Karpas-422 (cell line): Measurements from ENCODE around the gene APMAP. TPM values are rescaled to one million over a fixed set of nuclear protein-coding genes. Genes with fewer than 3 reads are reported as not detected.

Experiments
- DNase-seq: peaks from one replicate; pipeline ENCODE4 v3.0.0-alpha.2; 2015
- H2AFZ ChIP-seq: fragments of 200-600 bp; sonication (generic); 2 replicates; pipeline ENCODE4 v1.6.1; 2014; ENCODE audit warnings: antibody characterized with exemption, low read length, mixed read lengths
- H3K27ac ChIP-seq: fragments of 200-600 bp; sonication (generic); 2 replicates; pipeline ENCODE4 v1.5.1; 2014; ENCODE audit warnings: mild to moderate bottlenecking, low read length, moderate library complexity
- H3K27me3 ChIP-seq: fragments of 200-600 bp; sonication (generic); 2 replicates; pipeline ENCODE4 v1.6.1; 2014; ENCODE audit warnings: low read length, mixed read lengths
- H3K36me3 ChIP-seq: fragments of 200-600 bp; sonication (generic); 2 replicates; pipeline ENCODE4 v1.6.1; 2014; ENCODE audit warnings: low read length, mixed read lengths; ENCODE audit not compliant: insufficient read depth
- H3K4me1 ChIP-seq: fragments of 200-600 bp; sonication (generic); 2 replicates; pipeline ENCODE4 v1.6.1; 2014; ENCODE audit warnings: mild to moderate bottlenecking, low read length, mixed read lengths
- H3K4me2 ChIP-seq: fragments of 200-600 bp; sonication (generic); 2 replicates; pipeline ENCODE4 v1.6.1; 2014; ENCODE audit warnings: low read length, low read depth, mild to moderate bottlenecking; ENCODE audit not compliant: poor library complexity, severe bottlenecking
- H3K4me3 ChIP-seq: fragments of 200-600 bp; sonication (generic); 2 replicates; pipeline ENCODE4 v1.5.1; 2014; ENCODE audit warnings: mild to moderate bottlenecking, antibody characterized with exemption, low read length, mixed read lengths
- H3K79me2 ChIP-seq: fragments of 200-600 bp; sonication (generic); 2 replicates; pipeline ENCODE4 v1.6.1; 2014; ENCODE audit warnings: mild to moderate bottlenecking, low read length, mixed read lengths
- H3K9ac ChIP-seq: fragments of 200-600 bp; sonication (generic); 2 replicates; pipeline ENCODE4 v1.6.0; 2014; ENCODE audit warnings: low read length
- H3K9me2 ChIP-seq: fragments of 200-600 bp; sonication (generic), shearing (Covaris generic); replicated peaks from 2 replicates; pipeline ENCODE4 v1.6.0; 2014; ENCODE audit warnings: mild to moderate bottlenecking, low read length, moderate library complexity; ENCODE audit not compliant: insufficient read depth
- H3K9me3 ChIP-seq: fragments of 300-700, 200-600 bp; sonication (generic); 2 replicates; pipeline ENCODE4 v1.6.1; 2014; ENCODE audit warnings: low read length, mixed read lengths
- H4K20me1 ChIP-seq: fragments of 200-600 bp; sonication (generic); 2 replicates; pipeline ENCODE4 v1.6.1; 2014; ENCODE audit warnings: mild to moderate bottlenecking, antibody characterized with exemption, low read length, low read depth; ENCODE audit not compliant: insufficient read depth
- total RNA-seq: library from RNA; depleted of rRNA; stranded (reverse); fragments of >200 nt; shearing (Covaris generic); gene quantifications from 2 replicates; pipeline ENCODE4 v1.2.3, GENCODE V29; 2014; ENCODE audit warnings: low replicate concordance

Gene APMAP
- total RNA-seq, 1 experiment from 2014 or later, result 35.6 TPM

DNA sequence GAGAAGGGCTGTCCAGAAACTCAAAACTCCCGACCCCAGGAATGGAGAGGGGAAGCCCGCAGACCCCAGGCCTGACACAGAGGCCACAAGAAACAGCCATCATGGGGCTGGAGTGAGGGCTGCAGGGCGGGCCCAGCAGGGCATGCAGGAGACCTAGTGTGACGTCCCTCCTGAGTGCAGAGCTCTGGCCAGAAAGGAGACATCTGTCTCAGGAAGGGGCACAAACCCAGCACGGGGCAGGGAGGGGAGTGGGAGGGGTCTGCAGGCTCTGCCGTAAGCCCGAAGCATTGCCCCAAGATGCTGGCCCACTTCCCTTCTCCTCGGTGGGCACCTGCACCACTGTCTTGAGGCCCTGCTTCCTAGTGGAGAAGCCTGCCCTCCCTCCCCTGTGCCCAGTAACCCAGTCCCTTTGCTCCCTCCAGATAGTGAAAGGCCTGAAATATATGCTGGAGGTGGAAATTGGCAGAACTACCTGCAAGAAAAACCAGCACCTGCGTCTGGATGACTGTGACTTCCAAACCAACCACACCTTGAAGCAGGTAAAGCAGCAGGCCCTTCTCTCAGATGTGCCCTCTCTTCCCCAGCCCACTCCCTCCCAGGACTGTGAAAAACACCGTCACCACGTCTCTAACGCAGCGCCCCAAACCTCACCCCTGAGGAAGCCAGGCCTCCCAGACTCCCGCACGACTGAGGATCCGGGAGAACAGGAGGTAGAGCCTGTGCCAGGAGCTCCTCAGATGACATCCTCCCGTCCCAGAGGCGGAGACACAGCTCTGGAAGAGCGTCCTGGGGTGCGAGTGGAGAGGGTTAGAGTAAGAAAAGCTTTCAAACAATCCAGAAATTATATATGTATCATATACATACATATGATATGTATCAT lies 33.8 kb downstream of the APMAP start:
- H4K20me1 ChIP-seq, result no peaks in the 10 kb centered on the region
- H3K9me3 ChIP-seq, result no peaks in the 10 kb centered on the region
- no peaks in the 10 kb centered on the region for H3K79me2 ChIP-seq
- no peaks in the 10 kb centered on the region for H3K4me1 ChIP-seq
- no peak overlapping the region for H2AFZ ChIP-seq
- DNase-seq, result no peak
- peaks cover 3% of the 10 kb centered on the region; the same call in 1 of the 2 replicates for H3K36me3 ChIP-seq
- H3K27me3 ChIP-seq, result no peaks in the 10 kb centered on the region
- no peak overlapping the region for H3K27ac ChIP-seq
- H3K9me2 ChIP-seq, result no peaks in the 10 kb centered on the region
- no peak overlapping the region for H3K4me2 ChIP-seq
- H3K9ac ChIP-seq, result no peak overlapping the region
- no peak overlapping the region for H3K4me3 ChIP-seq

DNA sequence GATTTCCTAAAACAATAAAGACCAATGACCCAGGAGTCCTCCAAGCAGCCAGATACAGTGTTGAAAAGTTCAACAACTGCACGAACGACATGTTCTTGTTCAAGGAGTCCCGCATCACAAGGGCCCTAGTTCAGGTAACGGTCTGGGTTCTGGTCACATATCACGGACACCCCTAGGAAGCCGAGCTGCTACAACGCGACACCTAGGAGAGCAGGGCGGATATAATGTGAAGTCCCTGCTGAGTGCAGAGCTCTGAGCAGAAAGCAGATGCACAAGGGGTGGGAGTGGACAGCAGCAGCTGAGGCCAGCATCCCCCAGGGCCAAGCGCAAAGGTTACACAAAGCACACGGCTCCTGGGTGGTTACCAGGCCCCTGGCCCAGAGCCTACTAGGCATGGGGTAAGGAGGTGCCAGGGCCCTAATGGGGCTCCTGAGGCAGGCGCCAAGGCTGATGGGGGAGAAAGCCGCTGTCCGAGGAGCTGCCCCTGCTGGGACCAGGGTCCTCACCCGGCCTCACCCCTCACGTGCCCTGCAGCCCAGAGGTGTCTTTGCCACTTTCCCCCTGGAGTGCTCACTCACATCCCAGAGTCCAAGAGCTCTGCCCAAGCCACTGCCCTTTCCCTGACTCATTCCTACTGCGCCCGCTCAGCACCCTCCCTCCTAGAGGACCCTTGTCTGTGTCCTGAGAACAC lies 35.1 kb downstream of the APMAP start:
- Histone ChIP-seq H3K36me3 (no peaks in the 10 kb centered on the region), H3K9me3 (no peaks in the 10 kb centered on the region), H3K27me3 (no peaks in the 10 kb centered on the region), H4K20me1 (no peaks in the 10 kb centered on the region), H3K79me2 (no peaks in the 10 kb centered on the region), H3K4me1 (no peaks in the 10 kb centered on the region), H3K4me3 (no peak overlapping the region), H3K9me2 (no peaks in the 10 kb centered on the region), H2AFZ (no peak overlapping the region), H3K4me2 (no peak overlapping the region), H3K9ac (no peak overlapping the region), H3K27ac (no peak overlapping the region)
- DNase-seq, result no peak

DNA sequence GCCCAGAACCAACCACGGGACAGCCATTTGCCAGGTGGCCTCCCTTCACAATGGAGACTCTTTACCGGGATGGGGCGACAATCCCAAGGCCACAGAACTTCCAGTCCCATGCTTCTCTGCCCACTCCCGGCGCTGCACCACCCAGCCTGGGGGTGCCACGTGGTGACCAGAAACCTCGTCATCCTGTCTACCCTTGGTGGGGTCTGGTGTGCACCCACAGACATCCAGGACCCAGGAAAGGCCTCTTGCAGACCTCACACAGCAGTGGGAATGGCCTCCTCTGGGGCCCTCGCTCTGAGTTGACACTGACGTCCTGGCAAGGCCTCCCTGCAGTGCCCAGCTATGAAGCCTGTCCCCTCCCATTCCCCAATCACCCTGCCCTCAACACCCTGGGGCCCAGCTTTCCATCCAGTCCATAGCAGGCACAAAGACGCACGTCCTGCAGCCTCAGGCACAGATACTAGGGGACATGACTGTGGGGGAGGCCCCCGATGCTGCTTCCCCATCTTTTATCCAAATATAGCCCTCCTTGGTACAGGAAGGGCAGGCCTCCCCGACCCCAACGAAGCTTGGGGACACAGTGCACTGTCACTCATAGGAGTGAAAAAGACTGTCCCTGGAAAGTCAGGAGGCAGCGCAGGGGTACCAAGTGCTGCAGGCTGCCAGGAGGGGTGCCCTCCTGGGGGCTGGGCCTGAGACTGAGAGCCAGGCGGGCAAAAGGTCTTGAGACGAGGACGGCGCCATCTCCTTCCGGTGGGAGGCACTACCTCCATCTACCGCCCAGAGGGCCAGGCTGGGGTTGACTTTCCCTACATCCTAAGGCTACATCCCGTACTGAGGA lies 36.3 kb downstream of the APMAP start:
- no peak for DNase-seq
- H3K27ac ChIP-seq, result no peak overlapping the region
- no peaks in the 10 kb centered on the region for H3K9me2 ChIP-seq
- H4K20me1 ChIP-seq, result no peaks in the 10 kb centered on the region
- H3K79me2 ChIP-seq, result no peaks in the 10 kb centered on the region
- H3K27me3 ChIP-seq, result no peaks in the 10 kb centered on the region
- H3K9ac ChIP-seq, result no peak overlapping the region
- no peak overlapping the region for H3K4me2 ChIP-seq
- no peaks in the 10 kb centered on the region for H3K9me3 ChIP-seq
- no peaks in the 10 kb centered on the region for H3K36me3 ChIP-seq
- no peak overlapping the region for H3K4me3 ChIP-seq
- no peak overlapping the region for H2AFZ ChIP-seq
- no peaks in the 10 kb centered on the region for H3K4me1 ChIP-seq

DNA sequence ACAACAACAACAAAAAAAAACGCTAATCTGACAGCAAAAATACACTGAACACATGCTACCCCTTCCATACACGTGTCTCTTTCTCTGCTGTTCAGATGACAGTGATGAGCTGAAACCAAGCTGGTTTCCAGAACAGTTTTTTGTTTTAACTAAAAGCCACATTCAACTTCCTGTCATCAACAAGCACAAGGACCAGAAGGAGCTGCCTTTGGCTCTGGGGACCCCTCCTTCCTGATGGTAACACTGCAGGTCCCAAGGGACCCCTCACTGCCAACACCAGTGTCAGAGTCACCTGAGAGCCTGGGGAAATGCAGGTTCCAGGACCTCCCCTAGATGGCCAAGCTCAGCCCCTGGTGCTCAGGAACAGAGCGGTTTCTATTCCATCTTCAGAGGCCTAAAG lies 37.5 kb downstream of the APMAP start:
- no peaks in the 10 kb centered on the region for H3K9me3 ChIP-seq
- DNase-seq, result peak; percentile 46
- no peak overlapping the region for H3K9ac ChIP-seq
- H3K4me1 ChIP-seq, result no peaks in the 10 kb centered on the region
- no peaks in the 10 kb centered on the region for H3K9me2 ChIP-seq
- H3K36me3 ChIP-seq, result no peaks in the 10 kb centered on the region
- H2AFZ ChIP-seq, result no peak overlapping the region
- no peaks in the 10 kb centered on the region for H3K27me3 ChIP-seq
- no peaks in the 10 kb centered on the region for H3K79me2 ChIP-seq
- H3K27ac ChIP-seq, result no peak overlapping the region
- no peak overlapping the region for H3K4me3 ChIP-seq
- H3K4me2 ChIP-seq, result no peak overlapping the region
- H4K20me1 ChIP-seq, result no peaks in the 10 kb centered on the region

DNA sequence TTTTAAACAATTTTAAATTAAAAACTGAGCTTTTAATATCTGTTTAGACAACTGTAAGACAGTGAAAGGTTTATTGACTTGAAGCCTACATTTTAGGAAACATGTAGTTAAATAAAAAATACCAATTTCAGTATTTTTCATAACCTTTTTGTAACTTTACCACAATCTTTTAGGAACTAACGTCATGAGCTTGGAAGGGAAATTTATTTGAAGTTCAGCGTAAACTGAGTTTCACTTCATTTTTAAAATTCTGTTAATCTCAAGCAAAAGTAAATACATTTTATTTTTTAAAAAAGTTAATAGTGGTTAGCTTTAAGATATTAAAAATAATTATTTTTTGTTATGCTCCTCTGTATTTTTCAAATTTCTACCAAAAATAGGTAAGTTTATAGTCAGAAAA lies 38.0 kb downstream of the APMAP start:
- Histone ChIP-seq H2AFZ (no peak overlapping the region), H3K9me2 (no peaks in the 10 kb centered on the region), H3K9me3 (no peaks in the 10 kb centered on the region), H3K36me3 (no peaks in the 10 kb centered on the region), H3K4me3 (no peak overlapping the region), H3K27ac (no peak overlapping the region), H3K9ac (no peak overlapping the region), H3K4me1 (no peaks in the 10 kb centered on the region), H3K4me2 (no peak overlapping the region), H3K79me2 (no peaks in the 10 kb centered on the region), H3K27me3 (no peaks in the 10 kb centered on the region), H4K20me1 (no peaks in the 10 kb centered on the region)
- DNase-seq, result no peak

DNA sequence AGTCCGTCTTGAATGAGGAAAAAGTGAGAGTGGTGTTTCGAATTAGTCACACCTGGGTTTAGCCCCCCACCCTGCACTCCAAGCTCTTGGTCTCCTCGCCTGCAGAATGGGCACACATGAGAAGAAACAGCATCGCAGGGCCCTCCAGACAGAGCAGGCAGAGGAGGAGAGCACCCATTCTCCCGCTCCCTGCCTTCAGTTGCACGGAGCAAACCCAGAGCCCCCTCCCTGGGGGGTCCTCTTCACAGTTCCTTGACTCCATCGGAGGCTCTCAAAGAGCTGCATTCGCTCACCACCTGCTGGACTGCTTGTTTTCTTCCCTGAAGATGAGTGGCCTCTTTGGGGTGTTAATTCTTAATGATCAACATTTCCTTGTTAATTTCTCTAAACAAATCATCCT lies 38.4 kb downstream of the APMAP start:
- Histone ChIP-seq H3K27me3 (no peaks in the 10 kb centered on the region), H3K9ac (no peak overlapping the region), H3K9me2 (no peaks in the 10 kb centered on the region), H3K9me3 (no peaks in the 10 kb centered on the region), H3K4me2 (no peak overlapping the region), H2AFZ (no peak overlapping the region), H3K36me3 (no peaks in the 10 kb centered on the region), H3K4me3 (no peak overlapping the region), H3K27ac (no peak overlapping the region), H3K79me2 (no peaks in the 10 kb centered on the region), H4K20me1 (no peaks in the 10 kb centered on the region), H3K4me1 (no peaks in the 10 kb centered on the region)
- no peak for DNase-seq

DNA sequence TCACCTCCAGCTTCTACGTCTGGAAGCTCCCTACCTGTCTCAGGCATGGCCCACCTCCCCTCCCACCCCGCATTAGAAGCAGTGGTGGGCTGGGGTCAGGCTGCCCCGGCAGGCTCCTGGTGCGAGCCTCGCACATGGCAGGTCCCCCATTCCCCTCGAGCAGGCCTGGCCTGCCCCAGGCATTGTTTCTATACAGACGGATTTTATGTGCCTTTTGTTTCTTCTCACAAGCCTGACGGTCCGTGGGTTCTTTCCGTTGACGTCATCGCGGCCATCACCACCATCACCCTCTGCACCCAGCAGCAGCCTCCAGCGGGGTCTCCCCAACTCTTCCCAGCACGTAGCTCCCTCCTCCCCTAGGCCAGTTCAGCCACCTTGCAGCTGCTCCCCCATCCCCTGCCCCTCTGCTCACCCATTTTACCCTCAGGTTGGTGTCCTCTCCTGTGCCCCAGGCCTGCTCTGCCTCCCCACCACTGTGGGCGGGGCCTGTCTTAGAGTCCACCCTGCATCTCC lies 38.9 kb downstream of the APMAP start:
- H3K36me3 ChIP-seq, result no peaks in the 10 kb centered on the region
- no peak overlapping the region for H3K9ac ChIP-seq
- no peak overlapping the region for H3K4me3 ChIP-seq
- DNase-seq, result no peak
- H3K9me2 ChIP-seq, result no peaks in the 10 kb centered on the region
- no peak overlapping the region for H3K4me2 ChIP-seq
- H4K20me1 ChIP-seq, result no peaks in the 10 kb centered on the region
- no peaks in the 10 kb centered on the region for H3K9me3 ChIP-seq
- H3K27me3 ChIP-seq, result no peaks in the 10 kb centered on the region
- no peak overlapping the region for H2AFZ ChIP-seq
- H3K4me1 ChIP-seq, result no peaks in the 10 kb centered on the region
- H3K27ac ChIP-seq, result no peak overlapping the region
- H3K79me2 ChIP-seq, result no peaks in the 10 kb centered on the region

DNA sequence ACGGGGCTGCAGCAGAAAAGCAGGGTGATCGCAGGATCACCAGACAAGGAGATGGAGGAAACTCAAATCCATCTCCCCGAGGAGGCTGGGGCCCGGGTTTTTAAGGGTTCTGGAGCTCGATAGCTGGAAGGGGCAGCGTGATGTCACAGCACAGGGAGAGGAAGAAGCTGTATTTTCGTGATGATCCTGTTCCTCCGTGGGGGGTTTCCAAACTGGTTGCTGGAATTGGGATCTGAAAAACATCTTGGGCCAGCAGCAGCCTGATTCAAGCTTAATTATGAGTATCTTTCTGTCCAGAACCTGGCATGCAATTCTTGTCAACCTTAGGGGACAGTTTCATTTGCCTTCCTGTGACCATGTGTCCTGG lies 39.4 kb downstream of the APMAP start:
- no peak overlapping the region for H2AFZ ChIP-seq
- H3K9me2 ChIP-seq, result no peaks in the 10 kb centered on the region
- no peak overlapping the region for H3K4me3 ChIP-seq
- no peak overlapping the region for H3K4me2 ChIP-seq
- H3K36me3 ChIP-seq, result no peaks in the 10 kb centered on the region
- DNase-seq, result no peak
- no peaks in the 10 kb centered on the region for H3K4me1 ChIP-seq
- H3K9ac ChIP-seq, result no peak overlapping the region
- H3K27ac ChIP-seq, result no peak overlapping the region
- H3K79me2 ChIP-seq, result no peaks in the 10 kb centered on the region
- H3K9me3 ChIP-seq, result no peaks in the 10 kb centered on the region
- H3K27me3 ChIP-seq, result no peaks in the 10 kb centered on the region
- H4K20me1 ChIP-seq, result no peaks in the 10 kb centered on the region
